ENCODE results near the gene APEX2. TPM values are rescaled to one million over a fixed set of nuclear protein-coding genes. Genes with fewer than 3 reads are reported as not detected.
A peak's percentile ranks its signal among the peaks of the same experiment; 100 is the strongest.

The APEX2 gene
- total and polyA plus RNA-seq, 2 donors (not counting 3 experiments of a cell fraction or from before 2014, with no cell fraction given): 26.6 to 54.1 TPM

GRCh38 chrX:55007656-55008055 lies 7.5 kb downstream of the APEX2 start:
- TF ChIP-seq JUN (IDR thresholded peaks at IDR 0.05; ENCODE audit: borderline replicate concordance, insufficient read depth, insufficient read length, low read depth) (no peak), FOS (IDR thresholded peaks at IDR 0.05; ENCODE audit: borderline replicate concordance, insufficient read depth, low read length) (no peak), CTCF (IDR thresholded peaks at IDR 0.05; ENCODE audit: extremely low read depth in 1 of 2, insufficient read depth in 1 of 2, low read depth in 1 of 2, low read length in 2 of 2) (no peak), EZH2 (IDR thresholded peaks at IDR 0.05; ENCODE audit: borderline replicate concordance, low read depth, low read length, severe bottlenecking) (no peak), POLR2A (IDR thresholded peaks at IDR 0.05; ENCODE audit: low read depth, low read length) (no peak), MYC (IDR thresholded peaks at IDR 0.05; ENCODE audit: low read depth, low read length) (no peak), POLR2AphosphoS5 (IDR thresholded peaks at IDR 0.05; ENCODE audit: insufficient read depth, low read depth, low read length) (no peak), GATA2 (IDR thresholded peaks at IDR 0.05; ENCODE audit: insufficient read depth, insufficient read length, low read depth, low read length) (no peak), MAX (IDR thresholded peaks at IDR 0.05; ENCODE audit: insufficient read depth, insufficient read length) (no peak)
- FAIRE-seq (peak; percentile 93), DNase-seq (ENCODE audit: low read depth, low spot score) (peak; percentile 46)
- Histone ChIP-seq H4K20me1 (replicated peaks; ENCODE audit: control insufficient read depth, extremely low read depth, insufficient read depth, low read length) (no peaks in the 10 kb centered on the region), H3K9me3 (replicated peaks; ENCODE audit: control insufficient read depth, insufficient read depth, low read length) (no peaks in the 10 kb centered on the region), H3K4me2 (ENCODE audit: insufficient read depth, low read length) (peak overlapping the region; percentile 31), H3K4me3 (replicated peaks in 1 of 3; ENCODE audit: insufficient read depth in 1 of 3, low read depth in 1 of 3, low read length in 3 of 3) (no peak overlapping the region), H2AFZ (ENCODE audit: low read depth, low read length) (no peak overlapping the region), H3K27ac (ENCODE audit: insufficient read depth, low read depth, low read length) (peak overlapping the region; percentile 23), H3K9ac (replicated peaks; ENCODE audit: extremely low read depth, insufficient read depth, low read length) (no peak overlapping the region), H3K27me3 (ENCODE audit: control insufficient read depth in 2 of 2, insufficient read depth in 2 of 2, low read length in 2 of 2) (no peaks in the 10 kb centered on the region), H3K9me1 (replicated peaks; ENCODE audit: control insufficient read depth, extremely low read depth, insufficient read depth, low read length) (no peaks in the 10 kb centered on the region), H3K4me1 (ENCODE audit: control insufficient read depth, extremely low read depth, insufficient read depth, low read length) (peaks cover 34% of the 10 kb centered on the region), H3K79me2 (ENCODE audit: control insufficient read depth, insufficient read depth, low read length) (no peaks in the 10 kb centered on the region), H3K36me3 (ENCODE audit: control insufficient read depth in 2 of 2, extremely low read depth in 1 of 2, insufficient read depth in 2 of 2, low read length in 2 of 2) (peaks cover 4 to 9% of the 10 kb centered on the region in 2 experiments)
- CTCF ChIA-PET: interaction anchor here (0.8 to 2.7 kb wide), 2 partner anchors 8 to 13 kb away, joined by 3 to 8 read pairs; partner anchors contain the start of gene APEX2
- POLR2A ChIA-PET: interaction anchor here (0.7 kb wide), 1 partner anchor 368 kb away, joined by 3 read pairs; no protein-coding TSS in a partner anchor
- no TSS peak for BruUV-seq (replicated peaks)
- dilution Hi-C loops (cut with MboI; ENCODE audit: extremely low pct_ligation_motif_present, low sequenced_read_pairs): no loop called here
- intact Hi-C loops (cut with micrococcal nuclease): loop anchor here (2.0 kb wide), 1 partner anchor 49 kb away; no protein-coding TSS in a partner anchor

Measured in endothelial cell of umbilical vein (primary cell).